GM19043 (cell line): ENCODE results near the gene ELK3.
"Not testable (repeated sequence)": the region's sequence is repeated elsewhere in the genome, so short reads cannot be mapped to it uniquely, and the experiment has no call there.

Experiments used
- ATAC-seq: cut with Tn5 transposase; IDR thresholded peaks from one replicate; pipeline ENCODE4 v1.9.1; 2021; ENCODE audit warnings: low read depth; ENCODE audit not compliant: unreplicated experiment

The ELK3 gene

GRCh38 chr12:96294831-96295230 lies 100.7 kb downstream of the ELK3 start:
- no peak for ATAC-seq

GRCh38 chr12:96295532-96296160 lies 101.5 kb downstream of the ELK3 start:
- no peak for ATAC-seq

GRCh38 chr12:96297504-96297903 lies 103.3 kb downstream of the ELK3 start:
- ATAC-seq = no peak

- no peak for ATAC-seq
These were observed 105.9 kb downstream of the ELK3 start for GRCh38 chr12:96300064-96300463.

GRCh38 chr12:96301732-96302131 lies 107.6 kb downstream of the ELK3 start:
- no peak for ATAC-seq

- ATAC-seq = no peak
These were observed 108.6 kb downstream of the ELK3 start for GRCh38 chr12:96302687-96303310.

- no peak for ATAC-seq
These were observed 109.5 kb downstream of the ELK3 start for GRCh38 chr12:96303653-96304052.

- no peak for ATAC-seq
These were observed 111.5 kb downstream of the ELK3 start for GRCh38 chr12:96305665-96306064.

- ATAC-seq = no peak
These were observed 114.7 kb downstream of the ELK3 start for GRCh38 chr12:96308881-96309280.

- no peak for ATAC-seq
These were observed 115.9 kb downstream of the ELK3 start for GRCh38 chr12:96310067-96310466.

GRCh38 chr12:96311191-96311590 lies 117.0 kb downstream of the ELK3 start:
- no peak for ATAC-seq

GRCh38 chr12:96313606-96314005 lies 119.4 kb downstream of the ELK3 start:
- ATAC-seq = no peak

GRCh38 chr12:96314723-96315122 lies 120.5 kb downstream of the ELK3 start:
- ATAC-seq = no peak

GRCh38 chr12:96315741-96316481 lies 121.7 kb downstream of the ELK3 start:
- ATAC-seq = not testable (repeated sequence)

GRCh38 chr12:96317801-96318200 lies 123.6 kb downstream of the ELK3 start:
- ATAC-seq = not testable (repeated sequence)
